Activated CD8-positive, alpha-beta memory T cell treated with anti-CD3 and anti-CD28 coated beads, Interleukin-2, amount 50 U/mL, for 1 hour (primary cell): ENCODE data around the gene OSBPL8.
"Not testable (repeated sequence)": the region's sequence is repeated elsewhere in the genome, so short reads cannot be mapped to it uniquely, and the experiment has no call there.

Experiments used
- DNase-seq: peaks from one replicate; pipeline ENCODE4 v3.0.0-alpha.2; 2020; ENCODE audit errors: extremely low read depth

OSBPL8 gene

DNA sequence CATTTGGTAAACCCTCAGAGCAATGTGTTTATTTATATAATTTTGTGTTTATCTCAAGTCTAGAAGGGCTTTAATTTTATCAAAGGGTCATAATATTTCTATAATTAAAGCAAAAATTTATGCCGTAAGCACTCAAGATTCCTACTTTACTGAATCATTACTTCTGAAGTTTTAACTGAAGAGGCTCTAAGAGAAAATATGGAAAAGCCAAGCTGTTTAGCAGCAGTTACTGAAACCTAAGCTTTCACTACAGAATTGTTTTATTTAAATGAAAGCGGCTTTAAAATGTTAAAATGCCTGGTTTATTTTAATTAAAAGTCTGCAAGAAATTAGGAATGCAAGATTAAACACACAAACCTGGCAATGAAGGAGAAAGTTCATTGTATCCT is 137.4 kb downstream of the OSBPL8 start:
- DNase-seq, result no peak

DNA sequence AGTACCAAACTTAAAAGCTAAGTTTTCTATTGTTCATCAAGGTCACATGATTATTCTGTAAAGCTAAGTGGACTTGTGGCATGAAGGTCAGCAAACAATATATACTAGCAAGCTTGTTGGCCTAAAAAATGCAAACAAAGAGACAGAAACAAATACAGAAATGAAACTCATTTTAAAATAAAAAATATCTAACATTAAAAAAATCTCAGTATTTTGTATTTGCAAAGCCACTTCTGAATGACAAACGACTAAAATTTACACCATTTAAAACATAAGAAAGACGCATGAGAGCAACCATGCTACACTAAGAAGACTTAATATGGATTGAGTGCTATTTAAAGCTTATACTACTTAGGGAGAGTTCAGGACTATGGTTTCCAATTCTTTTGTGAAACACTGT is 138.5 kb downstream of the OSBPL8 start:
- DNase-seq, result no peak

DNA sequence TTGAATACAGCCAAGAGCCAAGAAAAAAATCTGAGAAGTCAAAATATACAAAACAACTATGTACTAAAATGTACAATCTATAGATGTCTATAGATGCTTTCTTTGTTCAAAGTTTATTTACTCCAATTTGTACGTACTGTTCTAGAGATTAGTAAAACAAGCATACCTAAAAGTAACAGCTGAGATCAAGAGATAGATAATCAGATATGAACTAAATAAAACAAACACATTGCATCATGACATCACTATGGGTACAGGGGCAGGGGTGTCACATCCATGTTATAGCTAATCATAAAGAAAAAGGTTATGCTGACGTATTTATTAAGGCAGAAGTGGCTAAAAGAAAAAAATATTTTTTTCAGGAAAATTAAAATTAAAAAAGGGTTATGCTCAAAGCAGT is 139.3 kb downstream of the OSBPL8 start:
- no peak for DNase-seq

DNA sequence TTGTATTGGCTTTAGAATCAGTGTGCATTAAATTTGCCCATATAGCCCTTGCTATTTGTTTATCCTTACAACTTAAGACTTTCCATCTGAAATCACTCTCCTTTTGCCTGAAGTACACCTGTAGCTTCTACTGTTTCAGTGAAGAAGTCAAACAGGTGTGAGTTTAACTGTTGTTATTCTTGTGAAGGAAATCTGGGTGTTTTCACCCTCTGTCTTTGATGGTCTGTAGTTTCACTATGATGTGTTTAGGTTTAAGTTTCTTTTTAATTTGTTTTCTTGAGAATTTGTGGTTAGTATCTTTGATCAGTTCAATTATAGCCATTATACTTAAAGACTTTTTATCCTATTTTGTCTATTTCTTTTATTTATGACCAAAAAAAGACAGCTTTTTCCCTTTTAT is 142.5 kb downstream of the OSBPL8 start:
- no peak for DNase-seq

DNA sequence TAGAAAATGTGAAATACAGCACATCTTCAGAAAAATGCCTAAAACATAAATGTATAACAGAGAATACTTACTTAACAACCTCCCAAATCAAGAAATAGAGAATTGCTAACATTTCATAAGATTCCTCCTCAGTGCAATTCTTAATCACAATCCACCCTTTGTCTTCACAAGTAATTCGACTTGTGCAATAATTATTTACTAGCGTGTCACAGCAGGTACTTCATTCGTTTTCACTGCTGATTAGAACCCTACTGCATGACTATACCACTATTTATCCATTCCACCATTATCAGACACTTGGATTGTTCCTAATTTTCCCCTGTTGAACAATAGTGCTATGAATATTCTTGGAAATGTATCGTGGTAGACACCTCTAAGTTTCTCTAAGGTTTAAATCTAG is 146.4 kb downstream of the OSBPL8 start:
- no peak for DNase-seq

DNA sequence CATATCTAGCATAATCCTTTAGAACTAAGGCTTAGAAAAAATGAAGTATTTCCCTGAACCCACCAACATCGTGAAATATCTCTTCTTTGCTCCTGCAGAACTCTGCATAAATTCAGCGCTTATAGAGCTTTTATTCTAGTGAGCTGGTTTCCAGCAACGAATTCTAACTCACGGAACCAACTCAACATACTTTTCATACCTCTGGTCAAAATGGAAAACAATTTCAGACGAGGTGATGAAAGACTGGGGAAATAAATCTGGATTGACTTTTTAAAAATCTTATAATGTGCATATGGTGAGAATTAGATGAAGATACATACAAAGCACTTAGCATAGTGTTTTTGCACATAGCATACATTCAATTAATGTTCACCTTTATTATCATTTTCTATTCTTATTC is 148.8 kb downstream of the OSBPL8 start:
- no peak for DNase-seq

DNA sequence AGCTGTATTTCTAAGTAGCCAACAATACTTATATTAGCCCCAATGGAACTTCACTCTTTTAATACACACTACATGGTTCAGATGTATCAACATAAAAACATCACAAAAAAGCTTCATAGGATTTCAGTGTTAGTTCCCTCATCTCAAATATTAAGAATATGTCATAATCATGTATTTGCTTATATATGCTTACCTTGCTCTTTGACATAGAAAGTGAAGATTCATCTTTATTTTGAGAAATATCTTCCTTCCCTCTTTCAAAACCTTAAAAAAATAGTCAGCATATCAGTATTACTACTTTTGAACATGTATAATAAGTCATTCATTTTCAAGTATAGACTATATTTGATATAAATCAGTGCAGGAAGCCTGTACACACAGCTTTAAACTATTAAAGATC is 149.2 kb downstream of the OSBPL8 start:
- no peak for DNase-seq

DNA sequence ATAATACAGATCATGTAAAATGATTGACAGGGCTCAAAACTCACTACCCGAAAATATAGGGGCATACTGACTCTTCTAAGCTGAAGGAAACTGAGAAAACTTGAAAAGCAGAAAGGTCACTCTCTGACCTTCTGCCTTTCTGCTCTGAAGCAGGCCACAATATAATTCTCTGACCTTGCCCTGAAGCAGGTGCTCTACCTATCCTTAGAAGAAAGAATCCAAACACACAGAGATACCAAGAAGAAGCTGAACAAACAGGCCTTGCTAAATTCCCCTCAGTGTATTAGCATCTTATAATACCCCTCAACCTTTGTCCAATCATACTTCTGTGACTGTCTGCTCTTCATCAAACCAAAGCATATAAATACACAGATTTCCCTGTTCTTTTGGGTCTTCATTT is 150.5 kb downstream of the OSBPL8 start:
- no peak for DNase-seq

DNA sequence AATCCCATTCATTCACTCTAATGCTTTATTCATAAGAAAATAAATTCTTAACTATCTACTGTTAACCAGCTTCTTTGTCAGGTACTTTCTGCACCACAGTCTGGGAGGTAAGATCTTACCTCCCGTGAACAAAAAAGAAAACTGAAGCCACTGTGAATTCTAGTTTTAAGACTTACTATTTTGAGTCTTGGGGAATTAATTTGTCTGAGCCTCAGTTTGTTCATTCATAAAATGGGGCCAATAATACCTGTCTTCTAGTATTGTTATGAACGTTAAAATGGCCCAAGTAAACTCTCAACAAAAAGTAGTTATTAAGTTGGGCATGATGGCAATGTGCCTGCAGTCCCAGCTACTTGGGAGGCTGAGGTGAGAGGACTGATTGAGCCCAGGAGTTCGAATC is 151.9 kb downstream of the OSBPL8 start:
- DNase-seq, result no peak

DNA sequence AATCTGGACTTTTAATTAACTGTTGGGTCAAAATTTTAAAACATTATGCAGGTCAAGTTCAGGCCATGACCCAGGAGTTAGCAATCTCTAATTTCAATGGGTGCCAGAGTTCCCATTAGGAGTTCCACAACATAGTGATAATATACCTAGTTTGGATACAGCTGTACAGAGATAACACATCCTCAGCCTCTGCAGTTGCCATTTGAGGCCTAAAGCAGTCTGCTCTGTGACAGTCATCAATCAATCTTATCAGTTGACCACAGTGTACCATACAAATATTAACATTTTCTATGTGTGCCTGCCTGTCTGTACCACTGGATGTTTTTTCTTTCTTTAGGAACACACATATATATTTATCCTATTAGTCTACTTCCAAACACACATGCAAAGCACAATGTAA is 157.3 kb downstream of the OSBPL8 start:
- DNase-seq, result no peak

DNA sequence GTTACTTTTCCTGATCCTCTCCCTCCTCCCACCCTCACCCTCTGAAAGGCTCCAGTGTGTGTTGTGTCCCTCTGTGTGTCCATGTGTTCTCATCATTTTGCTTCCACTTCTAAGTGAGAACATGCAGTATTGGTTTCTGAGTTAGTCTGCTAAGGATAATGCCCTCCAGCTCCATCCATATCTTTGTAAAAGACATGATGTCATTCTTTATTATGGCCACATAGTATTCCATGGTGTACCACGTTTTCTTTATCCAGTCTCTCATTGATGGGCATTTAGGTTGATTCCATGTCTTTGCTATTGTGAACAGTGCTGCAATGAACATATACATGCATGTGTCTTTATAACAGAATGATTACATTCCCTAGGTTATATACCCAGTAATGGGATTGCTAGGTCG is 159.4 kb downstream of the OSBPL8 start:
- DNase-seq, result no peak

DNA sequence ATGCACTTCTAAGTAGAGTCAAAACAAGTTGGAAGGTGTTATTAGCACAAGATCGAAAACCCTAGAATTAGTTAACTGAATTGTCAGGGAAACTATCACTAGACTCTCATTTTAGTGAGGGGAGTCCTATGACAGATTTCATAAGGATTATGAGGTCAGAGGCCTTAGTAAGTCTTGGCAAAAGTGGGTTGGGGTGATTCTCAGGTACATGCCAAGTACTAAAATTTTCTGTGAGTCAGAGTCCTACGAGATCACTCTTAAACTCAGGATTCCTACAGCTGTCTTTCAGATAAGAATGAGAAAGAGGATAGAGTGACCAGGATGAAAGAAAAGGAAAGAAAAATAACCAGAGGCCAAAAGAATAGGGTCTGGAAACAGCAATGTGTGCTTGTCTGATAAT is 160.5 kb downstream of the OSBPL8 start:
- no peak for DNase-seq

DNA sequence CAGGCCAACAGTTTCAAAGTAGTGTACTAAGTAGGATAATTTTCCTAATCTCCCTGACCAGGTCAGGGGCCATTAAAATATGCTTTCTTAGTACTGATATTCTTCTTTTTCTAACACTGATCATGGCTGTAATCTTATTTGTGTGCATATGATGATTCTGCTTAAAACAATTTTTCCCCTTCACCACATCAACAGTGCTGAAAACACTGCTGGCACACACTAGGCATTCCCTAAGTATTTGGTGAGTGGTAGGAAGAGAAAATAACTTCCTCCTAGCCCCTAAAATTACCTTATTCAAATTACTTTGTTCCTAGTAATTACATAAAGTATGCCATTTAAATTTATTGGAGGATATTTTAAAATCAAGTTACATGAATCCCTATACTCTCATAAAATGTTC is 161.5 kb downstream of the OSBPL8 start:
- no peak for DNase-seq

DNA sequence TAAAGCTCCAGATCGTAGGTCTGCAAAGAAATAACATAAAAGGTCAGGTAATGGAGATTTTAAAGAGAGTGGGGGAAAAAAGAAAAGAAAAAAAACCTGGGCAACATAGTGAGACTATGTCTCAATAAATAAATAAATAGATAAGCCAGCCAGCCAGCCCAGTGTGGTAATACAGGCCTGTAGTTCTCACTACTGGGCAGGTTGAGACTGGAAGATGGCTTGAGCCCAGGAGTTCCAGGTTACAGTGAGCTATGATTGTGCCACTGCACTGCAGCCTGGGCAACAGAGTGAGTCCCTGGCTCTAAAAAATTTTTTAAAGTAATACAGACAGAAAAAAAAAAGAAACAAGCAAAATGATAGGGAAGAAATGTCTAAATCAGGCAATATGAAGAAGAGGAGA is 168.1 kb downstream of the OSBPL8 start:
- DNase-seq, result no peak

DNA sequence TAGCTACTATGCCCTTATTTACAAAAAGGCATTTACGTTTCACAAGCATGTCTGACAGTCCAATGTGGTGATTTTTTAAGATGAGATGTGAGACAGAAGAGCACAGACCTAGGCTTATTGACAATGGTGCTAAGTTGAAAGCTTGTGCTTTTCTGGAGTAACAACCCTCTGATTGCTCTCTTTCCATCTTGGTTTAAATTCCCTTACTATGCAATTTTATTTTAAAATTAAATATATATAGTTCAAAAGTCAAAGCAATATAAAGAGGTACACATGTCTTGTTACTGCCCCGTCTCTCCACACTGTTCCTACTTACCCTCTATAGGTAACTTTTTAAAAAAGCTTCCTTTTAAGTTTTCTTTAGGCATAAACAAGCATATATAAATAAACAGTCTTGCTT is 172.0 kb downstream of the OSBPL8 start:
- DNase-seq, result no peak

DNA sequence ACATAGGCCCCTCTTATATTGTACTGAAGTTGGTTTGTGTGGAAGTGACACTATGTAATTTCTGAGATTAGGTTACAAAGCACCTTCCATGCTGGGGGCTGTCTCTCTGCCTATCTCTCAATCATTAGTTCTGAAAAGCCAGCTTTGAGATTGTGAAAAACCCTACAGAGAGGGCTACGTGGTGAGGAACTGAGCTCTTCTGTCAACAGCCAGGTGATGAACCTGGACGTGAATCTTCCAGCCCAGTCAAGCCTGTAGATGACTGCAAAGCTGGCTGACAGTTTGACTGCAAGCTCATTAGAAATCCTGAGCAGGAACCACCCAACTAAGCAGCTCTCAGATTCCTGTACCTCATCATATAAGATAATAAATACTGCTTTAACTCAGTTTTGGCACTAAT is 175.0 kb downstream of the OSBPL8 start:
- DNase-seq, result no peak

DNA sequence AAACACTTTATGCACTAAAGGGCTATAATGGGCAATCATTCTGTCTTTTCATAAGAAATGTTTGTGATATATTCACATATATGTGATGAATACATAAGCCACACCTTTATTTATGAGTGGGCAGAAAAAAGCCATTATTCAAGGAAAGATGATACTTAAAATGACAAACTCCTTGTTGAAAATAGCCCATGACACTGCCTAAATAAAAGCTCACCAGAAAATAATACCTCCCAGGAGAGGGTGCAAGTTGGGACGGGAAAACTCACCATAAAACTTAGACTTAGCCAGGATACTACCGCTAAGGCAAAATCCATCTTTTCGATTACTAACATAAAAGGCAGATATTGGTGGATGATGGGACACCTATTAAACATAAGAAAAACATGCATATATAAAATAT is 175.6 kb downstream of the OSBPL8 start:
- DNase-seq, result no peak

DNA sequence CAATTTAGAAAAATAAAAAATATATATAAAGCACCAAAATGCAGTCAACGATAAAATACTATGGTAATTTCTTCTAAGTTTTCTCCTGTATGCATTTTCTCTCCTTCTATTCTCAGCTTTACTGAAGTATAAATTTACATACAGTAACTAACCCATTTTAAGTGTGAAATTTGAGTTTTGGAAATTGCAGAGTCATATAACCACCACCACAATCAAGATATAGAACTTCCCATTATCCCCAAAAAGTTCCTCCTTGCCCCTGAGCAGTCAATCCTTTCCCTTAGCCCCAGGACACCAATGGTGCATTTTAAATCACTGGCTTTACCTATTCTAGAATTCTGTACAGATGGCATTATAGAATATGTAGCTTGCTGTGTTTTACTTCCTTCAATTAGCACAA is 180.3 kb downstream of the OSBPL8 start:
- DNase-seq, result no peak

DNA sequence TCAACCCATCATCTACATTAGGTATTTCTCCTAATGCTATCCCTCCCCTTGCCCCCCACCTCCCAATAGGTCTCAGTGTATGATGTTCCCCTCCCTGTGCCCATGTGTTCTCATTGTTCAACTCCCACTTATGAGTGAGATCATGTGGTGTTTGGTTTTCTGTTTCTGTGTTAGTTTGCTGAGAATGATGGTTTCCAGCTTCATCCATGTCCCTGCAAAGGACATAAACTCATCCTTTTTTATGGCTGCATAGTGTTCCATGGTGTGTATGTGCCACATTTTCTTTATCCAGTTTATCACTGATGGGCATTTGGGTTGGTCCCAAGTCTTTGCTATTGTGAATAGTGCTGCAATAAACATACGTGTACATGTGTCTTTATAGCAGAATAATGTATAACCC is 182.7 kb downstream of the OSBPL8 start:
- DNase-seq, result not testable (repeated sequence)

DNA sequence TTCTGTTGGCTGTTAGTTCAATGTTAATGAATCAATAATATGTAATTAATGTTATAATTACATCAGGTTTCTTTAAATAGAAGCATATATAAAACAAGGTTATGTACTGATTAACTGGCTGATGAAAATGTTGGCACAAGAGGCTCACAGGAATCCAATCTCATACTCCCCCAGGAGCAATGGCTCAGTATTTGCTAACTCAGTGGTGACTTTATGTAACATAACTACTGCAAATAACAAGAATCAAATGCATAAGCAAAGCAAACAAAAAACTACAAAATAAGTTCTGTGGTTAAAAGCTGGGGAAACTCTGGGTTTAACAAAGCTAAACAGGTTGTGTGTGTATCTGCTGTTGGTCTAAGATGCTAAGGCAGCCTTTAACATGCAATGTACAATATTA is 183.6 kb downstream of the OSBPL8 start:
- DNase-seq, result no peak

DNA sequence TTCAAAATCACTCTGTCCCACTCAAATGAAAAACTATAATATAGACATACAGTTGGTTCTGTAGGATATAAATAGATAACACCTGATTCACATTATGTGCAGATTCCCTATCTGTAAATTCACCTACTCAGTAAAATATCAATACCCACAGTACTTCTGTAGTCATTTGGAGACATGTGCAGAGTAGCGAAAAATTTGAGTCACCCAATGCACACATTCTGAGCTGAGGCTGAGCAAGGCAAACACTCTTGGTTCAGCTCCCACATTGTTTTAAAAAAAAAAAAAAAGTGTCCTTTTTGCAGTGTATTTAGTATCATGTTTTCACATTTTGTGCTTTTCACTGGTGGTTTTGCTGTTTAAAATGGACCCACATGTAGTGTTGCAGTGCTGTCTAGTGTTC is 184.1 kb downstream of the OSBPL8 start:
- no peak for DNase-seq

DNA sequence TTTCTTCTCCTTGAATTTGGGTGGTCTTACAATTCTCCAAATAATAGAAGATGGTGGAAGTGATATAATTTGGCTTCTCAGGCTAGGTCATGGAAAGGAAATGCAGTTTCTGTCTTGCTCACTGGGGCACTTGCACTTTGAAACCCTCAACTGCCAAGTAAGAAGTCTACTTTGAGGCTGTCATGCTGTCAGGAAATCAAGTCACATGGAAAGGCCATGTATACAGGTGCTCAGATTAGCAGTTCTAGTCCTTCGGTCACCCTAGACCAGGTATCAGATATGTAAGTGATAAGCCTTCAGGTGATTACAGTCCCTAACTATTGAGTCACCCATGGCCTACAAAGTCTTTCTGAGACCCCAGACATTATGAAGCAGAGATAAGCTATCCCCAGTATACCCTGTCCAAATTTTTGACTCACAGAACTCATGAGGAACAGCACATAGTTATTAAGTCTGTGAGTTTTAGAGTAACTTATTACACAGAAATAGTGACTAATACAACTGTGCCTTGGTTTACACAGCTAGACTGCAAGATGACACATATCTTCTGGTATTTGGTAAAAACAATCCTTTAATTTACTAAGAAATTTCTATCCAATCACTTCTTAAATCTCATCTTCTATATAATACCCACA is 185.1 kb downstream of the OSBPL8 start:
- no peak for DNase-seq

DNA sequence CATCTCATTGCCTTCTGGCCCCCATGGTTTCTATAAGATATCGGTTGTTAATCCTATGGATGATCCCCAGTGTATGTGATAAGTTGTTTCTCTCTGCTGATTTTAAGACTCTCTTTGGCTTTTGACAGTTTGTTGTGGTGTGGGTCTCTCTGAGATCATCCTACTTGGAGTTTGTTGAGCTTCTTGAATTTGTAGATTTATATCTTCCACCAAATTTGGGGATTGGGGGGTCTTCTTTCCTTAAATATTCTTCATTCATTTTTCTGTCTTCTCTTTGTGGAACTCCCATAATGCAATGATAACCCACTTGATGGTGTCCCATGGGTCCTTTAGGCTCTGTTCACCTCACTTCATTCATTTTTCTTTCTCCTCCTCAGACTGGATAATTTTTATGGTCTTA is 191.3 kb downstream of the OSBPL8 start:
- no peak for DNase-seq

DNA sequence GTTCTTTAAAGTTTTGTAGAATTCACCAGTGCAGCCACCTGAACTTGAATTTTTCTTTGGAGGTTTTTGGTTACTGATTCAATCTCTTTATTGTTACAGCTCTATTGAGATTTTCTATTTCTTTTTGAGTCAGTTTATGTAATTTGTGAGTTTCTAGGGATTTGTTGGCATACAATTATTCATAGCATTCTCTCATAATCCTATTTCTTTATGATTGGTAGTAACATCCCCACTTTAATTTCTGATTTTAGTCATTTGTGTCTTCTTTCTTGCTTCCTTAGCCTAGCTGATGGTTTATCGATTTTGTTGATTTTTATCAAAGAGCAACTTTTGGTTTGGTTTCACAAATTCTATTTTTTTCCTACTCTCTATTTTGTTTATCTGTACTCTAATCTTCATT is 193.4 kb downstream of the OSBPL8 start:
- no peak for DNase-seq

DNA sequence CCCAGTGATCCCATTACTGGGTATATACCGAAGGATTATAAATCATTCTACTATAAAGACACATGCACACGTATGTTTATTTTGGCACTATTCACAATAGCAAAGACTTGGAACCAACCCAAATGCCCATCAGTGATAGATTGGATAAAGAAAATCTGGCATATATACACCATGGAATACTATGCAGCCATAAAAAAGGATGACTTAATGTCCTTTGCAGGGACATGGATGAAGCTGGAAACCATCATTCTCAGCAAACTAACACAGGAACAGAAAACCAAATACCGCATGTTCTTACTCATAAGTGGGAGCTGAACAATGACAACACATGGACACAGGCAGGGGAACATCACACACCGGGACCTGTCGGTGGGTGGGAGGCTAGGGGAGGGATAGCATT is 195.4 kb downstream of the OSBPL8 start:
- DNase-seq, result not testable (repeated sequence)
